Spleen (tissue), 7 donors: ENCODE measurements around the gene NR3C2.

Source experiments
- POLR2A ChIP-seq, 3 donors: fragments of 450-650 bp; IDR thresholded peaks; one replicate each; pipeline ENCODE4 v1.5.1; 2017; ENCODE audit warnings: antibody characterized with exemption in 3 of 3, mild to moderate bottlenecking in 1 of 3
- TF ChIP-seq, protein P1 (sequence below), 11 experiments: fragments of 200-600 bp in 7 of 11; fragments of 450-650 bp in 4 of 11; sonication (generic) in 4 of 11; IDR thresholded peaks in 8 of 11; conservative IDR thresholded peaks in 3 of 11; 1 replicate in 7 of 11; 2 replicates in 4 of 11; pipeline versions ENCODE4 v1.4.0 to v1.8.0; 2016 to 2021; ENCODE audit warnings: antibody characterized with exemption in 11 of 11, inconsistent platforms in 4 of 11, mild to moderate bottlenecking in 1 of 11
- donor health status: DM: no; HTN: no; CAD: no; lungs with moderate emphysema.
- donor health status: DM: no; HTN: no; CAD: no.
- donor health status: DM: no; HTN: no; CAD: no.

- no peak for TF ChIP-seq POLR2A (IDR thresholded peaks at IDR 0.05)
- TF ChIP-seq, protein P1, sequence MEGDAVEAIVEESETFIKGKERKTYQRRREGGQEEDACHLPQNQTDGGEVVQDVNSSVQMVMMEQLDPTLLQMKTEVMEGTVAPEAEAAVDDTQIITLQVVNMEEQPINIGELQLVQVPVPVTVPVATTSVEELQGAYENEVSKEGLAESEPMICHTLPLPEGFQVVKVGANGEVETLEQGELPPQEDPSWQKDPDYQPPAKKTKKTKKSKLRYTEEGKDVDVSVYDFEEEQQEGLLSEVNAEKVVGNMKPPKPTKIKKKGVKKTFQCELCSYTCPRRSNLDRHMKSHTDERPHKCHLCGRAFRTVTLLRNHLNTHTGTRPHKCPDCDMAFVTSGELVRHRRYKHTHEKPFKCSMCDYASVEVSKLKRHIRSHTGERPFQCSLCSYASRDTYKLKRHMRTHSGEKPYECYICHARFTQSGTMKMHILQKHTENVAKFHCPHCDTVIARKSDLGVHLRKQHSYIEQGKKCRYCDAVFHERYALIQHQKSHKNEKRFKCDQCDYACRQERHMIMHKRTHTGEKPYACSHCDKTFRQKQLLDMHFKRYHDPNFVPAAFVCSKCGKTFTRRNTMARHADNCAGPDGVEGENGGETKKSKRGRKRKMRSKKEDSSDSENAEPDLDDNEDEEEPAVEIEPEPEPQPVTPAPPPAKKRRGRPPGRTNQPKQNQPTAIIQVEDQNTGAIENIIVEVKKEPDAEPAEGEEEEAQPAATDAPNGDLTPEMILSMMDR (IDR thresholded peaks at IDR 0.05 in 8 of 11, conservative IDR thresholded peaks at IDR 0.05 in 3 of 11): no peak
These were observed 360.5 kb downstream of the NR3C2 start for GRCh38 chr4:148081745-148082144.
